HG03025 (cell line): ENCODE results near the gene KMT5B.

ENCODE experiments used
- ATAC-seq: cut with Tn5 transposase; IDR thresholded peaks from one replicate; pipeline ENCODE4 v1.9.1; 2021; ENCODE audit warnings: mild to moderate bottlenecking, moderate library complexity; ENCODE audit not compliant: unreplicated experiment, low FRiP score

Gene KMT5B

GRCh38 chr11:68189082-68189481 lies 24.0 kb downstream of the KMT5B start:
- ATAC-seq: no peak

DNA sequence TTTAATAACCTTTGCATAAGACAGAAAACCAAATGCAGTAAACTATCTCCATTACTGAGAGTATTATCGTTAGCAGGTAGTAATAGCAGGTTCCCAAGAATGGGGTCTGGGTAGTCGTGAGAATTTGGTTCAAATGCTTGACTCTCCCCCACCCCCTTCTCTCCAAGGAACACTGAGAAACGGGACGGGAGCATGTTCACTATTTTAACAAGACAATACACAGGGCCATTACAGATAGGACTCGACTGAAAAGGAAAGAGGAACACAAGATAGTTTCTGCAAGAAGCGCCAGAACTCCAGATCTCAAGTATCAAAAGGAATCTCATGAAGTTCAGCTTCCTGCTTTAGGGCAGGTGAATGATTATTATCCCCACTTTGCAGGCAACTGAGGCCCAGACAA lies 27.0 kb downstream of the KMT5B start:
- ATAC-seq: no peak

DNA sequence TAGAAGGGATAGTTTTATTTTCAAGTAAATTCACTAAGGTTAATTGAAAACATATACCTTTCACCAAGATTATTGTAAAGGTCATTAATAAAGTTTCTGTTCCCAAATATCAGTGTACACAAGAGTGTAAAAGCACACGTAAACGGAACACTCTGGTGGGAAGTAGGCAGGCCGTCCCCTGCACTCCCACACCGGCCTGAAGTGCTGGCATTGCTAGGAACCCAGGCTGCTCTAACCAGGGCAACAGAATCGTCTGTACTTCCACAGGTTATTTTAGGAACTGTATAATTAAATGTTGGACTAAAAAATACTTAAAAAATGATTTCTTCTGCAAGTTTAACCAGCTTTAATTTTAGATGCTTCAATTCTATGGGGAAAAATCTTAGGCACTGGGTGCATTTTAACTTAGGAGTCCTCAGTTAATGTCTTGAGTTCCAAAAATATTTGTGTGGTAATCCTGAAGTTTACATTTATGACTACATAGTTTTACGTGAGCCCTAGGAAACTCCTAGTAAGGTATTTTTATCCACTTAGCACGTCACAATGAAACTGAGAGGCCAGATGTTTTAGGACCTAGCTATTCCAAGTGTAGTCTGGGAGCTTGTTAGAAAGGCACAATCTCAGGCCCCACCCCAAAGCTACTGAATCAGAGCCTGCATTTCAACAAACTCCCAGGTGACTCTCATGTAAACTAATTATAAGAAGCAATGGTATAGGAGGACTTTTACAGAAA lies 31.2 kb downstream of the KMT5B start:
- ATAC-seq: no peak

GRCh38 chr11:68179847-68180246 lies 33.2 kb downstream of the KMT5B start:
- no peak for ATAC-seq

GRCh38 chr11:68177877-68178276 lies 35.2 kb downstream of the KMT5B start:
- ATAC-seq: no peak

DNA sequence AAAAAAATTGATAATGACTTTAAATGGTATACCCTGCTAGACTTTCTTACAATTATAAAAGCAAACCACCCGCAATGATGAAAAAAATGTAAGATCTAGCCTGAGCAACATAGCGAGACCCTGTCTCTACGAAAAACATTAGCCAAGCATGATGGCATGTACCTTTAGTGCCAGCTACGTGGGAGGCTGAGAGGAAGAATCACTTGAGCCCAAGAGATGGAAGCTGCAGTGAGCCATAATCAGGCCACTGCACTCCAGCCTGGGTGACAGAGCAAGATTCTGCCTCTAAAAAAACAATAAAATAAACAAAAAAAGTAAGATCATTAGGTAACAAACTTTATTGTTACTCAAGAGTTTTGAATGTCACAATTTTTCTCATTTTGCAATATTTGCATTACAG lies 39.2 kb downstream of the KMT5B start:
- no peak for ATAC-seq

- ATAC-seq: no peak
Observed at GRCh38 chr11:68169442-68169841, 43.7 kb downstream of the KMT5B start.

DNA sequence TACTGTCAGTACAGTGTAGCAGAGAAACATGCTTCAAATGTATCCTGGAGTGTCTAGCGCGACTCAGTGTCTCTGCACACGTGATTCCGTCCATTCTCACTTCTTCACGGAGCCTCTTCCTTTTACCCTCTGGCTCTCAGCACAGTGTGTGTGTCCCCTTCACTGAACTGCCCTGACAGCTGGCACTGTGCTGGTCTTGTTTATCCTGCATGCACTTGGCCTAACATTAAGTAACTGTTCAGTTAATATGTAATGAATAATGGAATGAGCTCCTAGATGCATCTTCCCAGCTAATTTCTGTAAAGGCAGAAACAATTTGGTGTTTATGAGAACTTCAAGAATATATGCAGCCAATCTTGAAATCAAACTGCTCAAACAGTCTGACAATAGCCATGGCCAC lies 44.4 kb downstream of the KMT5B start:
- ATAC-seq: no peak

- no peak for ATAC-seq
Observed at GRCh38 chr11:68167474-68167873, 45.6 kb downstream of the KMT5B start.

DNA sequence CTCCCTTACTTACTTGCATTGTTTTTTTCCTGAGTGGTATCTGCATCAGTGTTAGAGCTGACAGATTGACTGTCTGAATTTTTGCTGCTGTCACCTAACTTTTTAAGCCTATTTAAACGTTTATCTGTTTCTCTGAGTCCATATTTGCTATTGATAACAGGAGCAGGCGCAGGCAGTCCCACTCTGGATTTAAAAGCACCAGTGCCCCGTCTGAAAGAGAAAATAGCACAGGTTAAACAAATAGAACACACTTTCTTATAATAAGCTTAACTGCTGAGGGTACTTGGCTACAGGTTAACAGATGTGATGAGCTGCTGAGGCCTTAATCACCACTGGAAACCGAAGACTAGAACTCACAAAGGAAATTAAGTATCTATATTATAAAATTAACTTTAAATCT lies 46.1 kb downstream of the KMT5B start:
- ATAC-seq: no peak

- ATAC-seq: no peak
Observed at GRCh38 chr11:68165601-68166000, 47.5 kb downstream of the KMT5B start.

GRCh38 chr11:68164437-68164836 lies 48.7 kb downstream of the KMT5B start:
- no peak for ATAC-seq

DNA sequence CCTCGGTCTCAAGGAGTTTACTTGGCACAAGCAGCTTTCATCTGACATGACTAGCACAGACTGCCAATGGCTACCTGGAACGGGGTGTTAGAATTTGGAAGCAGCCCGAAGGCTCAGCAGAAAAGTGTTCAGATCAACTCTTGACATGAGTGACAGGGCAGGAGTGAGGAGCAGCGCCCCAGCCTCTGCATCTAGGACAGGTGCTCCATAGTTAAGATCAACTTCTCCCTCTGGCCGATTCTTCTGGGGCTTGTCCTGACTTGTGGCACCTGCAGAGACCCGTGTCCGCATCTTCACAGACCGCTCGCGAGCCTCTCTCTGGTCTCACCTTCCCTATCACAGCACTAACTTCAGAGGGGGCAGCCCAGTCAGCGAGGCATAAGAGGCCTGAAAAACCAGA lies 49.4 kb downstream of the KMT5B start:
- no peak for ATAC-seq

DNA sequence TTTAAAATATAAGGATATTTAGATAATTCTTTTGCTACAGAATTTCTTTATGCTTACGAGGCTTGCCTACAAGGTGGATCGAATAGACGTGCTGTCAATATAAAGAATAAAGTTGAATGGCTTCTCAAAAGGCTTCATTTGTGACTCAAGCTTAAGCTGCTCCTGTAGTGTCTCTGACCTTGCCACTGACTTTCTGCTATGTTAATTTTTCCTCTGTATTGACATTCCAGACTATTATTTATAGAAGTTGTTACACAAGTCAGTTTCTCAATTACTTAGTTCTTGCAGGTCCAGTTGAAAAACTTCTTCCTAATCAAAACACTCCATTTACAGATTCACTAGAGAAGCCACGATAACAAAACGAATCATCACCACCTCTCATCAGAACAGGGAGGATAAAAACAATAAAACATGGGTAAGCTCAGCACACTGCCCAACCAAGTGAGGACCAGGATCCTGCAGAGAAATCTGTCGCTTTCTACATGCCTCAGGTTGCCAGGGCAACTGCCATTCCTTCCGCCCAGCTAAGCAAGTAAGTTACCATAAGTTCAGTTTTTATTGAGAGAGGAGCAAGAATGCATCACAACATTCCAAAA lies 52.9 kb downstream of the KMT5B start:
- no peak for ATAC-seq

GRCh38 chr11:68159665-68160064 lies 53.4 kb downstream of the KMT5B start:
- ATAC-seq: no peak

- no peak for ATAC-seq
Observed at GRCh38 chr11:68159161-68159560, 53.9 kb downstream of the KMT5B start.

- no peak for ATAC-seq
Observed at GRCh38 chr11:68158580-68158979, 54.5 kb downstream of the KMT5B start.

DNA sequence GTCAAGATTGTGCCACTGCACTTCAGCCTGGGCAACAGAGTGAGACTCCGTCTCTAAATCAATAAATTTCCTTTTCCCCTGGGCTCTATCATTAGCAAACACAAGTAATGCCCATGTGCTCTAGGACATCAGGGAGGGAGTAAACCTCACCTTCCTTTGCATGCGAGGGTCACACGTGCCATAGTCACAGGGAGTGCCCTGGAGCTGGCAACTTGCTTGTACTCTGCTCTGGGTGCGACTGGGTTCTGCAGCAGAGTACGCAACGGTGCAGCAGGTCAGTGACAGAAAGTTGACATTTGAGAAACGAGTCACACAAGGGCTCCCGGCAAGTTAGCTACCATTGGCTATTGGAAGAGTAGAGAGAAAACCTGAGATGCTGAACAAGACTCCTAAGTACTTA lies 59.4 kb downstream of the KMT5B start:
- no peak for ATAC-seq

GRCh38 chr11:68150037-68150436 lies 63.1 kb downstream of the KMT5B start:
- ATAC-seq: no peak

- ATAC-seq: no peak
Observed at GRCh38 chr11:68149417-68149816, 63.7 kb downstream of the KMT5B start.

DNA sequence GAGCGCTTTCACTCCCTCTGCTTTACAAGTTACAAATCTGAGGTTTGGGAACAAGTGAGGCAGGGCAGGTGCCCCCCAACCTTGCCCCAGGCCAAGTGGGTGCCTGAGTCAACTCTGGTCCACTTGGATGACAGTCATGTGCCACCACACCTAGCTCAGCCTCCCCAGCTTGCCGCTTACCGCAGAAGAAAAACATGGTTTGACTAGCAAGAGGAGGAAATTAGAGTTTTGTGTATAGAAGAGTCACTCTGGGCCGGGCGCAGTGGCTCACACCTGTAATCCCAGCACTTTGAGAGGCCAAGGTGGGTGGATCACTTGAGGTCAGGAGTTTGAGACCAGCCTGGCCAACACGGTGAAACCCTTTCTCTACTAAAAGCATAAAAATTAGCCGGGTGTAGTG lies 64.2 kb downstream of the KMT5B start:
- no peak for ATAC-seq

DNA sequence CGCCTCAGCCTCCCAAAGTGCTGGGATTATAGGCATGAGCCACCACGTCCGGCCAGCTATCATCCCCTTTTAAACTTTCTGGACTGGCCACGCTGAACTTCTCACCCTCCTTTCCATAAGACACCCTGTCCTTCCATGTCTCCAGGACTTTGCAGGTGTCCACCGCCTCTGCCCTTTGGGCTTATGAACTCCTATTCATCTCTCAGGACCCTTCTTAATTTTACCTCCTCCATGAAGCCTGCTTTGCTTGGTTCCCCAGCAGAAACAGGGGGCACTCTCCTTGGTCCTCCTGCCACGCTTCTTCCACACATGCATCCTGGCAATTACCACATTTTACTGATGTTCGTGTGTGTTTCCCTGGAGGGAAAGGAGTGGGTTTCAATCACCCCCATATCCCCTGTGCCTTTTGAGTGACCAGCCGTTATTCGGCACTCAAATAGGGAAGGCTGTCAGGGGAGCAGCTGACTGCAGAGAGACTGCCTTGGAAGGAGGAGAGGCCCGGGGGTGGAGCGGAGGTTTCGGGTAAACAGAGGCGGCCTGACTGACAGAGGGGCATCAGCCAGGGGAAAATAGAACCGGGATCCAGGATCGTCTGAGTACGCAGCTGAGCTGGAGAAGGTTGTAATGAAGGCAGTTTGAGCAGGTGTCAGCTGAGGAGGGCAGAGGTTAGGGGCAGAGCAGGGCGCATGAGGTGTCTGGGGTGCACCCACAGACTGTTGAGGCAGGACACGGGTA lies 64.9 kb downstream of the KMT5B start:
- no peak for ATAC-seq
